ENCODE results near the gene COL23A1.

COL23A1 gene

DNA sequence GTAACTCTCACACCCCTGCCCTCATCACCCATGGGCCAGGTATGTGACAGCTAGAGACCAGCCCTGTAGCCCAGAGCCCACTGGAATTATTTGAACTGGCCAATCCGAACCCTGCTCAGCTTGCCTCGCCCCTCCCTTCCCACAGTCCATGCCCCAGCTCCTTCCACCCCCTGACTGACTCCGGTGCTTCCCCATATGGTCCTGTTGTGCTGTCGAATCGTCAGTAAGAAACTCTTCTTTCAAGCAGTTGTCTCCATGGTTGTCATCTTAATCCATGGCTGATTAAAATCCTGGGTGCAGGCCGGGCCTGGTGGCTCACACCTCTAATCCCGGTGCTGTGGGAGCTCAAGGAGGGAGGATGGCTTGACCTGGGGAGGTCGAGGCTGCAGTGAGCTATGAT lies 118.5 kb downstream of the COL23A1 start:
- DNase-seq = no peak

DNA sequence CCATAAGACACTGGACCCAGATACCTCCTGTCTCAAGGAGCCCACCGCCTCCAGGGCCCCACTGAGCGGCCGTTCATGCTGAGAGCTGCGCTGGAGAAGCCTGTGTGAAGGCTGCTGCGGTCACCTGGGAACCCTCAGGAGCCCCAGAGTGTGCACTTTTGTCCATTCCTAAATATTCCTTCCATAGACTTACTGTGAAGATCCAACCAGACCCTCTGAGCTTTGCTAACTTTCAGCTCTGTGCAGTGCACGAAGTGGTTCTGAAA lies 119.5 kb downstream of the COL23A1 start:
- no peak for DNase-seq

GRCh38 chr5:178469975-178470759 lies 120.0 kb downstream of the COL23A1 start:
- DNase-seq = no peak

DNA sequence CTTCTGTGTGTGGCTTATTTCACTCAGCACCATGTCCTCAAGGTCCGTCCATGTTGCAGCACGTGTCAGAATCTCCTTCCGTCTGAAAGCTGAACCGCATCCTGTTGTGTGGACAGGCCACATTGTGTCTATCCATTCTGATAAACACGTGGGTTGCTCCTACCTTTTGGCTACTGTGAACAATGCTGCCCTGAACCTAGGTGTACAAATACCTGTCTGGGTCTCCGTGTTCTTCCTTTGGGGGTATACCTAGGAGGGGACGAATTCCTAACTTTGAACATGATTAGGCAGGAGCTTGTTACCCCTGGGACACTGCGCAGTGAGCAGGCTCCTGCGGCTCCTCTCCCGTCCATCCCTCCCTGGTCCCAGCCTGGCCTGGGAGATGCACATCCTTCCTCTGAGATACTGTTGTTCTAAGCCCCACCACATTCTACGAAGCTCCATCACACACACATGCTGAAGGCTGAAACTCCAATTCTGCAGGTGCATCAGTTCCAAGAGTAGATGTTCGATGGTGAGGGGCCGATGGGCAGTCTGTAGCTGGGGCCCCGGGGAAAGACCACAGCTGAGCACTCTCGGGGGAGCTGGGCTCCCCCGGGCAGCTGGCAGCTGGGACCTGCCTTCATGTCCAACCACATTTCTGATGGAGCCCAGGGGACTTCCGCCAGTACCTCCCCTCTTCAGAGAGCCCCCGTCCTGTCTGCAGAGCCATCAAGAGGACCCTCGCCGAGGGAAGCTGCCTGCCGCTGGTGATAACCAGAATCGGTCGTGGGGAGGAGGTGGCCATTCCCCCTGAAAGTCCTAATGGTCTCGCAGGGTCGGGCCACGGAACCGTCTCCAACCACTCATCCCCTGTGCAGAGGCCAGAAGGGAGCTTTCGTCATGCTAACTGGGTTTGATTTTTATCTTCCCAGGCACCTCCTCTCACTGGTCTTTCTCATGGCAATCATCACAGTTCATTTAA lies 120.9 kb downstream of the COL23A1 start:
- DNase-seq = no peak

- DNase-seq = no peak
Measured at GRCh38 chr5:178468196-178468685, 122.0 kb downstream of the COL23A1 start.

- no peak for DNase-seq
Measured at GRCh38 chr5:178467568-178468195, 122.5 kb downstream of the COL23A1 start.

GRCh38 chr5:178467205-178467567 lies 123.0 kb downstream of the COL23A1 start:
- no peak for DNase-seq

- DNase-seq = no peak
Measured at GRCh38 chr5:178466342-178466741, 123.9 kb downstream of the COL23A1 start.

DNA sequence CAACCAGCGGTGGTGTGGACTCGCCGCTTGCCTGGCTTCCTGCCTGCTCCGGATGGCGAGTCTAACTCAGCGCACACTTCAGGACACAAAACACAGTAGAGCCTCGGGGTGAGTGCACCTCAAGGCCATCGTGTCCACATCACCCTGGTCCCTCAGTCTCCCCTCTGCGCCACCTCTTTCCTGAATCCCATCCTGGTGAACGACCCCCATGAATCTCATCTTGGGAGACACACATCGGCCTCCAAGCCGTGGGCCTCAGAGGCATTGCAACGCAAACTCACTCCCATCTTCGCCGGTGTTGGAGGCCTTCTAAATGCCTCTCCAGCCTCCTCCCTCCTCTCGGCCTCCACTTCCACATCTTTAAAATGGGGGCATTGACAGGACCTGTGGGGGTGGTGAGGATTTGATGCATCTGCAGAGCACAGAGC lies 124.3 kb downstream of the COL23A1 start:
- DNase-seq = no peak

GRCh38 chr5:178465228-178465860 lies 124.8 kb downstream of the COL23A1 start:
- DNase-seq = no peak

- no peak for DNase-seq
Measured at GRCh38 chr5:178464431-178465048, 125.7 kb downstream of the COL23A1 start.

GRCh38 chr5:178463321-178464155 lies 126.7 kb downstream of the COL23A1 start:
- no peak for DNase-seq

GRCh38 chr5:178462816-178463215 lies 127.4 kb downstream of the COL23A1 start:
- DNase-seq = no peak

GRCh38 chr5:178462076-178462475 lies 128.1 kb downstream of the COL23A1 start:
- no peak for DNase-seq

GRCh38 chr5:178461004-178461730 lies 129.0 kb downstream of the COL23A1 start:
- no peak for DNase-seq

DNA sequence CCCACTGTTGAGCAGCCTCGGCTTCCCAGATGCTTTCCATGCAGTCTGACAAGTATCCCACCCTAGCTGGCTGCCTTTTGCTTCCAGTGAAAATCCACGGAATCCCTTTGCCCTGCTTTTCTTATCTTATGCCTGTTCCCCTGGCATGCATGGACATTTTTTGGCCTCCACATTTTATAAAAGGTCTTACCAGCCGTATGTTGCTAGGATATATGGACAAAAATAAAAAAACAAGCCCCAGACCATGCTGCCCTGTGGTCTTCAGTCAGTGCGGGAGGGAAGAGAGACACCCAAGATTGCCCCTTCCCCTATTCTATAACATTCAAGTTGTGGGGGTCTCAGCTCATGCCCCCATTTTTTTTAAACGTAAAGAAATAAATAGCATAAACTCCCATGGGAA lies 129.6 kb downstream of the COL23A1 start:
- DNase-seq = no peak

DNA sequence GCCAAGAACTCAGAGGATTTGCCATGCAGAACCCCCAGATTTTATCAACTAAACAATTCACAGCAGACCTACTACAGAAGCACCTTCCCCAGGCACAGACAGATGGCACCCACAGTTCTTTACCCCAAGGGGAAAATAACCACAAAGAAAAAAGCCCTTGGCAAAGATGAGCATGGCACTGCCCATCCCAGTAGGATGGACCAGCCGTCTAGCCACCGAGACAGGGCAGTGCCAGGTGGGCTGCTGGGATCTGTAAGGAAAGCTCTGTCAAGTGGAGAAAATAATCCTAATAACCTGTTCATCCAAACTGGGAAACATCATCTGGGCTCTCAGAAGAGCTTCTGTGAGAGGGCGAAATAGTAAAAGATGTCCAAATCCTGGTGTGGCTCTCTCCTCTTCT lies 130.0 kb downstream of the COL23A1 start:
- no peak for DNase-seq

DNA sequence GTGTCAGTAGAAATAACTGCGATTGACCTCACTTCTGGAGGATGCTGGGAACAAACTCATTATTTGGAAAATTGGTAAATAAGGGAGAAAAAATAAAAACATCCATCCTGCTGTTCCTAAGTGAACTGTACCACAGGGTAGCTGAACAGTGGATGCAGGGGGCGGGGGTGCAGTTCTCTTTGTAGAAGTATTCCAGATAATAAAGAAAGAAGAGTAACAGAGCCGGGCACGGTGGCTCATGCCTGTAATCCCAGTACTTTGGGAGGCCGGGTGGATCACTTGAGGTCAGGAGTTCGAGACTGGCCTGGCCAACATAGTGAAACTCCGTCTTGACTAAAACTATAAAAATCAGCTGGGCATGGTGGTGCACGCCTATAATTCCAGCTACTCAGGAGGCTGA lies 132.1 kb downstream of the COL23A1 start:
- no peak for DNase-seq

DNA sequence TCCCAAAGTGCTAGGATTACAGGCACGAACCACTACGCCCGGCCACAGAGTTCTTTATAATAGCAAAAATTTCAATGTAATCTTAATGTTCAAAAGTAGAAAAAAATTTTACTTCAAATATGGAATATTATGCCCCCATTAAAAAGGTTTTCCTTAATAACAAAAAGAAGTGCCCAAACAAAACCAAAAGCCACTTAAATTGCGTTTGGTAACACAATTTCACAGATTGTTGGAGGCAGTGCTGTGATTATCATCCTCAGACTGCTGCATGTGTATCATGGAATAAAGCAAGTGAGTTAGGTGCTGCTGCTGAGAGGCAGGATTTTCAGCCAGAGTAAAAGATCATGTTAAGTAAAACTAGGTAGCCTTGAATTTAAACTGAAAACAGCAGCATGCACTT lies 132.7 kb downstream of the COL23A1 start:
- no peak for DNase-seq

GRCh38 chr5:178455480-178455835 lies 134.7 kb downstream of the COL23A1 start:
- no peak for DNase-seq
